H9 (cell line): Measurements from ENCODE around the gene MMRN2. TPM values are rescaled to one million over a fixed set of nuclear protein-coding genes. Genes with fewer than 3 reads are reported as not detected.
A peak's percentile ranks its signal among the peaks of the same experiment; 100 is the strongest.

Experiments
- DNase-seq: peaks from one replicate; pipeline ENCODE4 v3.0.0-alpha.2; 2017
- H2AFZ ChIP-seq: one replicate; pipeline ENCODE4 v1.6.1; 2013; ENCODE audit warnings: mild to moderate bottlenecking, low read length, control low read depth, moderate library complexity
- H2AK5ac ChIP-seq: 2 replicates; pipeline ENCODE4 v1.6.1; 2013; ENCODE audit warnings: low read length, control low read depth, mixed read lengths; ENCODE audit not compliant: insufficient read length
- H2BK120ac ChIP-seq: one replicate; pipeline ENCODE4 v1.6.1; 2013; ENCODE audit warnings: low read depth, mild to moderate bottlenecking, low read length, control low read depth, inconsistent platforms; ENCODE audit not compliant: poor library complexity, severe bottlenecking
- H2BK12ac ChIP-seq: 2 replicates; pipeline ENCODE4 v1.6.1; 2013; ENCODE audit warnings: low read length, control low read depth, mixed read lengths, low read depth; ENCODE audit not compliant: insufficient read length
- H2BK15ac ChIP-seq: 2 replicates; pipeline ENCODE4 v1.6.1; 2013; ENCODE audit warnings: low read depth, low read length, control low read depth
- H2BK20ac ChIP-seq: one replicate; pipeline ENCODE4 v1.6.1; 2013; ENCODE audit warnings: low read depth, mild to moderate bottlenecking, low read length, control low read depth, inconsistent platforms; ENCODE audit not compliant: poor library complexity, severe bottlenecking
- H2BK5ac ChIP-seq: 2 replicates; pipeline ENCODE4 v1.6.1; 2013; ENCODE audit warnings: low read length, control low read depth, mixed read lengths; ENCODE audit not compliant: insufficient read length
- H3K14ac ChIP-seq: 2 replicates; pipeline ENCODE4 v1.6.1; 2013; ENCODE audit warnings: low read length, control low read depth; ENCODE audit not compliant: insufficient read depth
- H3K18ac ChIP-seq: 2 replicates; pipeline ENCODE4 v1.6.1; 2013; ENCODE audit warnings: low read depth, mild to moderate bottlenecking, mixed read lengths, low read length, control low read depth; ENCODE audit not compliant: insufficient read length
- H3K23ac ChIP-seq: 2 replicates; pipeline ENCODE4 v1.6.1; 2013; ENCODE audit warnings: low read length, control low read depth, mixed read lengths, low read depth; ENCODE audit not compliant: insufficient read length
- H3K23me2 ChIP-seq: 2 replicates; pipeline ENCODE4 v1.6.1; 2013; ENCODE audit warnings: low read depth, mild to moderate bottlenecking, mixed read lengths, low read length, control low read depth; ENCODE audit not compliant: insufficient read length, poor library complexity, severe bottlenecking
- H3K27ac ChIP-seq: 2 replicates; pipeline ENCODE4 v1.5.1; 2013; ENCODE audit warnings: low read length, control low read depth, mixed read lengths, low read depth; ENCODE audit not compliant: insufficient read length
- H3K27me3 ChIP-seq: 2 replicates; pipeline ENCODE4 v1.6.1; 2013; ENCODE audit warnings: low read length, control low read depth, inconsistent platforms; ENCODE audit not compliant: insufficient read depth
- H3K4ac ChIP-seq: 2 replicates; pipeline ENCODE4 v1.6.1; 2013; ENCODE audit warnings: low read depth, mild to moderate bottlenecking, control low read depth, inconsistent platforms, low read length, moderate library complexity
- H3K4me1 ChIP-seq: 2 replicates; pipeline ENCODE4 v1.6.1; 2013; ENCODE audit warnings: low read length, control low read depth, inconsistent platforms; ENCODE audit not compliant: insufficient read depth
- H3K4me2 ChIP-seq: 2 replicates; pipeline ENCODE4 v1.6.1; 2013; ENCODE audit warnings: low read length, control low read depth, mixed read lengths; ENCODE audit not compliant: insufficient read length, insufficient read depth
- H3K56ac ChIP-seq: 2 replicates; pipeline ENCODE4 v1.6.1; 2013; ENCODE audit warnings: low read depth, mild to moderate bottlenecking, mixed read lengths, low read length, control low read depth; ENCODE audit not compliant: insufficient read length
- H3K79me1 ChIP-seq: 2 replicates; pipeline ENCODE4 v1.6.1; 2013; ENCODE audit warnings: low read depth, mild to moderate bottlenecking, moderate library complexity, low read length, control low read depth, inconsistent platforms; ENCODE audit not compliant: insufficient read depth, poor library complexity, severe bottlenecking
- H3K79me2 ChIP-seq: 2 replicates; pipeline ENCODE4 v1.6.1; 2013; ENCODE audit warnings: low read length, control low read depth, inconsistent platforms; ENCODE audit not compliant: insufficient read depth
- H3K9ac ChIP-seq: 2 replicates; pipeline ENCODE4 v1.6.1; 2013; ENCODE audit warnings: low read length, control low read depth, mixed read lengths; ENCODE audit not compliant: insufficient read length; ENCODE audit errors: extremely low read depth
- H3K9me3 ChIP-seq: one replicate; pipeline ENCODE4 v1.6.1; 2013; ENCODE audit warnings: low read depth, low read length, inconsistent platforms; ENCODE audit not compliant: control insufficient read depth
- H3T11ph ChIP-seq: one replicate; pipeline ENCODE4 v1.6.1; 2013; ENCODE audit warnings: mild to moderate bottlenecking, low read length, control low read depth, inconsistent platforms
- H4K20me1 ChIP-seq: one replicate; pipeline ENCODE4 v1.6.1; 2013; ENCODE audit not compliant: control insufficient read depth, insufficient read length, insufficient read depth
- H4K5ac ChIP-seq: 2 replicates; pipeline ENCODE4 v1.6.1; 2013; ENCODE audit warnings: low read depth, mild to moderate bottlenecking, mixed read lengths, low read length, control low read depth; ENCODE audit not compliant: insufficient read length
- H4K8ac ChIP-seq: replicated peaks from 2 replicates; pipeline ENCODE4 v1.6.1; 2013; ENCODE audit warnings: low read length, control low read depth, mixed read lengths, low read depth; ENCODE audit not compliant: insufficient read length
- H4K91ac ChIP-seq: 2 replicates; pipeline ENCODE4 v1.6.1; 2013; ENCODE audit warnings: low read depth, mild to moderate bottlenecking, moderate library complexity, mixed read lengths, low read length, control low read depth; ENCODE audit not compliant: insufficient read length
- H3K27ac Mint-ChIP-seq, 3 experiments: 2 replicates in 2 of 3; 3 replicates in 1 of 3; pipeline ENCODE4 v1.8.0; 2020 to 2021; ENCODE audit warnings: mixed read lengths in 3 of 3, mild to moderate bottlenecking in 1 of 3, moderate library complexity in 1 of 3
- H3K27me3 Mint-ChIP-seq: 2 replicates; pipeline ENCODE4 v1.8.0; 2021; ENCODE audit warnings: low read depth, mild to moderate bottlenecking, moderate library complexity, mixed read lengths
- H3K36me3 Mint-ChIP-seq, 3 experiments: 2 replicates in 2 of 3; 3 replicates in 1 of 3; pipeline ENCODE4 v1.8.0; 2020 to 2021; ENCODE audit warnings: low read depth in 3 of 3, mixed read lengths in 3 of 3; ENCODE audit not compliant: insufficient read depth in 1 of 3
- H3K4me1 Mint-ChIP-seq, 2 experiments: 2 replicates each; pipeline ENCODE4 v1.8.0; 2020; ENCODE audit warnings: mixed read lengths in 2 of 2
- H3K4me3 Mint-ChIP-seq, 2 experiments: 2 replicates in 1 of 2; 3 replicates in 1 of 2; pipeline ENCODE4 v1.8.0; 2020 to 2021; ENCODE audit warnings: mild to moderate bottlenecking in 2 of 2, mixed read lengths in 2 of 2, moderate library complexity in 1 of 2
- H3K9me3 Mint-ChIP-seq, 2 experiments: 2 replicates in 1 of 2; 3 replicates in 1 of 2; pipeline ENCODE4 v1.8.0; 2020; ENCODE audit warnings: mild to moderate bottlenecking in 2 of 2, mixed read lengths in 2 of 2, moderate library complexity in 1 of 2
- CTCF ChIP-seq: fragments of 200-600 bp; sonication (generic); conservative IDR thresholded peaks from 3 replicates; pipeline ENCODE4 v1.8.0; 2021; ENCODE audit warnings: antibody characterized with exemption, mild to moderate bottlenecking
- WGBS: extraction: QIAGEN DNeasy Blood & Tissue Kit; methylation state at CpG from one replicate; pipeline ENCODE4 v1.1.7; 2013; ENCODE audit warnings: missing lambda C conversion rate, low lambda C conversion rate, mixed read lengths; ENCODE audit not compliant: insufficient read length; ENCODE audit errors: extremely low coverage; 5-methylcytosine and 5-hydroxymethylcytosine counted together
- total RNA-seq: library from RNA; stranded (reverse); gene quantifications from 2 replicates; pipeline ENCODE4 v1.2.1, GENCODE V29; 2021

Gene MMRN2
- total RNA-seq, 1 experiment from 2014 or later: 1.0 TPM

GRCh38 chr10:86942441-86943315 lies 14.7 kb downstream of the MMRN2 start:
- no peak for DNase-seq
- H3K18ac ChIP-seq: no peak overlapping the region
- no peaks in the 10 kb centered on the region for H3K79me2 ChIP-seq
- H2BK12ac ChIP-seq: no peak overlapping the region
- H3K56ac ChIP-seq: no peak overlapping the region
- peak overlapping the region in 1 of 3 experiments; percentile 73; a peak in 1 of 7 replicates for H3K27ac Mint-ChIP-seq
- WGBS: no CpG with 5 or more reads among the region's 94 CpGs
- no peak overlapping the region for H3K23ac ChIP-seq
- no peak overlapping the region for H2BK15ac ChIP-seq
- no peaks in the 10 kb centered on the region; a peak in 1 of 7 replicates for H3K36me3 Mint-ChIP-seq
- H4K20me1 ChIP-seq: no peaks in the 10 kb centered on the region
- peaks cover 16 to 19% of the 10 kb centered on the region in 2 experiments for H3K4me1 Mint-ChIP-seq
- TF ChIP-seq CTCF: no peak
- H3K27me3 Mint-ChIP-seq: peaks cover 7% of the 10 kb centered on the region
- H4K8ac ChIP-seq: no peak overlapping the region
- no peaks in the 10 kb centered on the region for H3K4me1 ChIP-seq
- no peak overlapping the region for H3T11ph ChIP-seq
- H3K14ac ChIP-seq: no peak overlapping the region
- no peak overlapping the region for H3K27ac ChIP-seq
- H4K91ac ChIP-seq: no peak overlapping the region
- no peak overlapping the region for H4K5ac ChIP-seq
- H2BK120ac ChIP-seq: no peak overlapping the region
- H3K27me3 ChIP-seq: no peaks in the 10 kb centered on the region
- no peak overlapping the region for H3K4me3 Mint-ChIP-seq
- no peaks in the 10 kb centered on the region for H3K9me3 ChIP-seq
- no peaks in the 10 kb centered on the region for H3K23me2 ChIP-seq
- no peak overlapping the region for H2AK5ac ChIP-seq
- H3K4me2 ChIP-seq: no peak overlapping the region
- H3K9me3 Mint-ChIP-seq: no peaks in the 10 kb centered on the region; a peak in 2 of 5 replicates
- H3K4ac ChIP-seq: no peak overlapping the region
- no peak overlapping the region for H2AFZ ChIP-seq
- H2BK20ac ChIP-seq: no peak overlapping the region
- no peak overlapping the region for H2BK5ac ChIP-seq
- H3K79me1 ChIP-seq: no peaks in the 10 kb centered on the region
- H3K9ac ChIP-seq: no peak overlapping the region
